ENCODE results near the gene RALGAPA2.

DNA sequence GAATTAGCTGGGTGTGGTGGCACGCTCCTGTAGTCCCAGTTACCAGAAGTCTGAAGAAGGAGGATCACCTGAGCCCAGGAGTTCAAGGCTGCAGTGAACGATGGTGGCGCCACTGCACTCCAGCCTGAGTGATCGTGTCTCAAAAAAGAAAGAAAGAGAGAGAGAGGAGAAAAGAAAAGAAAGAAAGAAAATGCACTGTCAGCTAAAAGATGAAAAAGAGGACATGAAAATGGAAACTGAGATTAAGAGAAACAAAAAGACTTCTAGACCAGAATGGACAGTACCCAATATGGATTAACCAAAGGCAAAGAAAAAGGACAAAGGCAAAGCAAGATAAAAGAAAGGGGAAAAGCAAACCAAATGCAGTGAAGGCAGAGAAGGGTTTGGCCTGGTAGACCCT lies 9.0 kb upstream of the RALGAPA2 start:
- TF ChIP-seq, protein P1, sequence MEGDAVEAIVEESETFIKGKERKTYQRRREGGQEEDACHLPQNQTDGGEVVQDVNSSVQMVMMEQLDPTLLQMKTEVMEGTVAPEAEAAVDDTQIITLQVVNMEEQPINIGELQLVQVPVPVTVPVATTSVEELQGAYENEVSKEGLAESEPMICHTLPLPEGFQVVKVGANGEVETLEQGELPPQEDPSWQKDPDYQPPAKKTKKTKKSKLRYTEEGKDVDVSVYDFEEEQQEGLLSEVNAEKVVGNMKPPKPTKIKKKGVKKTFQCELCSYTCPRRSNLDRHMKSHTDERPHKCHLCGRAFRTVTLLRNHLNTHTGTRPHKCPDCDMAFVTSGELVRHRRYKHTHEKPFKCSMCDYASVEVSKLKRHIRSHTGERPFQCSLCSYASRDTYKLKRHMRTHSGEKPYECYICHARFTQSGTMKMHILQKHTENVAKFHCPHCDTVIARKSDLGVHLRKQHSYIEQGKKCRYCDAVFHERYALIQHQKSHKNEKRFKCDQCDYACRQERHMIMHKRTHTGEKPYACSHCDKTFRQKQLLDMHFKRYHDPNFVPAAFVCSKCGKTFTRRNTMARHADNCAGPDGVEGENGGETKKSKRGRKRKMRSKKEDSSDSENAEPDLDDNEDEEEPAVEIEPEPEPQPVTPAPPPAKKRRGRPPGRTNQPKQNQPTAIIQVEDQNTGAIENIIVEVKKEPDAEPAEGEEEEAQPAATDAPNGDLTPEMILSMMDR (IDR thresholded peaks at IDR 0.05; ENCODE audit: low read depth, low read length) = no peak
- TF ChIP-seq EZH2phosphoT487 (IDR thresholded peaks at IDR 0.05; ENCODE audit: low read depth) = no peak

Measured in OCI-LY3 (cell line).